Measurements from ENCODE around the gene PDE6D.
"Not testable (repeated sequence)": the region's sequence is repeated elsewhere in the genome, so short reads cannot be mapped to it uniquely, and the experiment has no call there.

Gene PDE6D

GRCh38 chr2:231715499-231715837, 65.6 kb downstream of the PDE6D start:
- Histone ChIP-seq H3K27ac (ENCODE audit: low read length) (no peak overlapping the region), H3K36me3 (ENCODE audit: insufficient read depth, low read depth, low read length) (peaks cover 32% of the 10 kb centered on the region), H3K4me1 (ENCODE audit: insufficient read depth, low read length) (peaks cover 8% of the 10 kb centered on the region; the same call in 1 of the 2 replicates), H3K27me3 (ENCODE audit: insufficient read depth, low read length) (no peaks in the 10 kb centered on the region), H3K9me3 (ENCODE audit: insufficient read depth, low read depth, low read length) (no peaks in the 10 kb centered on the region), H3K9ac (ENCODE audit: low read depth, low read length) (no peak overlapping the region), H3K4me3 (ENCODE audit: low read length) (no peak overlapping the region)

DNA sequence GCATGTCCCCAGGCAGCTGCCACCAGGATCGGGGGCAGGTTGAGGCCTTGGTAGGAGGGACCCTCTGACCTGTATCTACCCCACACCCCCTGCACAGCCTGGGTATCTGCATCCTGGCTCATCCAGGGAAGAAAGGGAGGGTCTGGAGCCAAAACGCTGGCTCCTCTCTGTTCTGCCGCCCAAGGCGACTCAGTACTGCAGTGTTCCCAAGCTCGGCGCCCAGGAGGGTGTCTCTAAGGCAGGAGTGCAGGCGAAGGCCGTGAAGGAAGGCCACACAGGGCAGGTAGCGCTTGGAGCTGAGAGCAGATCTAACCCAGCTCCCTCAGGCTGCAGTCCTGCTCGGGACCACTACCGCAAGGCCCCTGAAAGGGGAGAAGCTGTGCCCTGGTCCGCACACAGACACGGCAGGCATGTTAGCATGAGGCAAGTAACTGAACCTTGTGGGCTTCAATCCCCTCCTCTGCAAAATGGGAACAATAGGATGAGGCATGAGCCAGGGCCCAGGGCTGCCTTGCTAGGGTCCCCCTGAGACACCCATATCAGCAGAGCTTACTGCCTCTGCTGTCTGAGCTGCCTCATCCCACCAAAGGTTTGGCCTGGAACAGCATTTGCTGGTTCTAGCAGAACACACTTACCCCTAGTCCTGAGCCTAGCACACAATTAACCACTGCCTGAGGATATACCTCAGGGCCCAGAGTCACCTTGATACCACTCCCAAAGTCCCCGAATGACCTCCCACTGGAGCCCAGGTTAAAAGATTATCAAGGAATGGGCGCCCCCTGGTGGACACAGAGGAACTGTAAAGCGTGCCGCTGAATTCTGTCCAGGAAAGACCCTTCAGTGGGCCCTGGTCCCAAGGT, 66.2 kb downstream of the PDE6D start:
- Histone ChIP-seq H3K36me3 (ENCODE audit: insufficient read depth, low read depth, low read length) (peaks cover 34% of the 10 kb centered on the region), H3K27me3 (ENCODE audit: insufficient read depth, low read length) (no peaks in the 10 kb centered on the region), H3K9ac (ENCODE audit: low read depth, low read length) (peak overlapping the region; percentile 14; the same call in 1 of the 2 replicates), H3K27ac (ENCODE audit: low read length) (peak overlapping the region; percentile 11), H3K9me3 (ENCODE audit: insufficient read depth, low read depth, low read length) (no peaks in the 10 kb centered on the region), H3K4me3 (ENCODE audit: low read length) (no peak overlapping the region), H3K4me1 (ENCODE audit: insufficient read depth, low read length) (peaks cover 8% of the 10 kb centered on the region; the same call in 1 of the 2 replicates)

GRCh38 chr2:231713730-231714638, 67.1 kb downstream of the PDE6D start:
- peak overlapping the region; percentile 8; the same call in 1 of the 2 replicates for H3K4me3 ChIP-seq (ENCODE audit: low read length)
- no peaks in the 10 kb centered on the region for H3K27me3 ChIP-seq (ENCODE audit: insufficient read depth, low read length)
- peaks cover 41% of the 10 kb centered on the region for H3K36me3 ChIP-seq (ENCODE audit: insufficient read depth, low read depth, low read length)
- peak overlapping the region; percentile 11 for H3K27ac ChIP-seq (ENCODE audit: low read length)
- no peaks in the 10 kb centered on the region for H3K9me3 ChIP-seq (ENCODE audit: insufficient read depth, low read depth, low read length)
- peaks cover 8% of the 10 kb centered on the region; the same call in 1 of the 2 replicates for H3K4me1 ChIP-seq (ENCODE audit: insufficient read depth, low read length)
- peak overlapping the region; percentile 14; the same call in 1 of the 2 replicates for H3K9ac ChIP-seq (ENCODE audit: low read depth, low read length)

GRCh38 chr2:231713406-231713729, 67.7 kb downstream of the PDE6D start:
- Histone ChIP-seq H3K36me3 (ENCODE audit: insufficient read depth, low read depth, low read length) (peaks cover 41% of the 10 kb centered on the region), H3K4me3 (ENCODE audit: low read length) (peak overlapping the region; percentile 8; the same call in 1 of the 2 replicates)
- not testable (repeated sequence) for H3K9me3 ChIP-seq (ENCODE audit: insufficient read depth, low read depth, low read length); H3K27me3 ChIP-seq (ENCODE audit: insufficient read depth, low read length); H3K9ac ChIP-seq (ENCODE audit: low read depth, low read length); H3K4me1 ChIP-seq (ENCODE audit: insufficient read depth, low read length); H3K27ac ChIP-seq (ENCODE audit: low read length)

DNA sequence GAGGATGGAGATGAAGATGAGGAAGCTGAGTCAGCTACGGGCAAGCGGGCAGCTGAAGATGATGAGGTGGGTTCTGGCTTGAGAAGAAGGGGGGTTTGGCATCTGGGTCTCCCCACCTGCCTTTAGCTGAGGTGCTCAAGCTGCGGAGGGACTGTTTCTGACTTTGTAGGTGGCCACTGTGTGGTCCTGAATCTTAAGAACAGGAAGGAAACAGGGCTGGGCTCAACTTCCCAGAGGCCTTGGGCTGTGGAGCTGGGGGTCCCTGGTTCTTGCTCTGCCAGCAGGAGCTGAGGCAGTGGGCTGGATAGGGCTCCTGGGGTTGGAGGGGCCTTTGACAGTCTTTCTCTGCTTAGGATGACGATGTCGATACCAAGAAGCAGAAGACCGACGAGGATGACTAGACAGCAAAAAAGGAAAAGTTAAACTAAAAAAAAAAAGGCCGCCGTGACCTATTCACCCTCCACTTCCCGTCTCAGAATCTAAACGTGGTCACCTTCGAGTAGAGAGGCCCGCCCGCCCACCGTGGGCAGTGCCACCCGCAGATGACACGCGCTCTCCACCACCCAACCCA, 68.5 kb downstream of the PDE6D start:
- Histone ChIP-seq H3K36me3 (ENCODE audit: insufficient read depth, low read depth, low read length) (peaks cover 41% of the 10 kb centered on the region), H3K9ac (ENCODE audit: low read depth, low read length) (peak overlapping the region; percentile 99; the same call in 1 of the 2 replicates), H3K4me3 (ENCODE audit: low read length) (peak overlapping the region; percentile 97)
- not testable (repeated sequence) for H3K9me3 ChIP-seq (ENCODE audit: insufficient read depth, low read depth, low read length); H3K27ac ChIP-seq (ENCODE audit: low read length); H3K4me1 ChIP-seq (ENCODE audit: insufficient read depth, low read length); H3K27me3 ChIP-seq (ENCODE audit: insufficient read depth, low read length)

GRCh38 chr2:231711677-231712450, 69.2 kb downstream of the PDE6D start:
- peaks cover 41% of the 10 kb centered on the region for H3K36me3 ChIP-seq (ENCODE audit: insufficient read depth, low read depth, low read length)
- no peaks in the 10 kb centered on the region for H3K27me3 ChIP-seq (ENCODE audit: insufficient read depth, low read length)
- peak overlapping the region; percentile 97 for H3K4me3 ChIP-seq (ENCODE audit: low read length)
- no peak overlapping the region for H3K27ac ChIP-seq (ENCODE audit: low read length)
- peak overlapping the region; percentile 99 for H3K9ac ChIP-seq (ENCODE audit: low read depth, low read length)
- H3K9me3 ChIP-seq (ENCODE audit: insufficient read depth, low read depth, low read length), result no peaks in the 10 kb centered on the region
- peaks cover 8% of the 10 kb centered on the region; the same call in 1 of the 2 replicates for H3K4me1 ChIP-seq (ENCODE audit: insufficient read depth, low read length)

DNA sequence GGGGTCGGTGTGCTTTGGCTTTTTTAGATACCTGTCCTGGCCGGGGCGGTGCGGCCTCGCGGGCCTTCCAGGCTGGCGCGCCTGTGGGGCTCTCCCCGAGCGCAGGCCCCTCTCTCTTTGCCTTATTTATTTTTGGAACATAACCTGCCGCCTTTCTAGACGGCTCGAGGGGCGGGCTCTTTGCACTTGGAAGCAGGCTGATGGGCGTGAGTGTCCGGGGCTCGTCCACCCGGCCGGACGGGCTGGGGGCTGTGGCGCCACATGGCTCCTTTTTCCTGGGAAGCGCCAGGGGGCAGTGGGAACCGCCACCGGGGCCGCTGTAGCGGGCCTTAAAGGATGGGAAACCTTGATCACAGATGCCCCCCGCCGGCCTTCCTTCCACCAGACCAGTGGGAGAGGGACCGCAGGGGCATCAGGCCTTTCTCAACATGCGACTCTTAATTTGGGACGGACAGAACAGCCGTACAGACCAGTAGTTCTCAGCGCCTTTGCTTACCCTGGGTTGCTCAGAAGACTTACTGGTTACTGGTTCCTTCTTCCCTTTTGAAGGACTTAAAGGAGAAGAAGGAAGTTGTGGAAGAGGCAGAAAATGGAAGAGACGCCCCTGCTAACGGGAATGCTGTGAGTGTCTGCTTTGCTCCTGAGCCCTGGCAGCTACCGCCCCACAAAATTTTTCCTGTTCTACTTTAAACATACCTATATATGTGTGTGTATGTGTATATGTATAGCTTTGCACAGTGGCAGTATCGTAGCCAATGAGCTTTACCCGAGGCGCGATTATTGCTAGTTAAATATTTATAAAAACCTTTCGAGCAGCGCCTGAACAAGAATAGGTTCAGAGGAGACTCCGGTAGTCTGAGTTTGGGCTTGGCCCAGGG, 70.0 kb downstream of the PDE6D start:
- H3K4me3 ChIP-seq (ENCODE audit: low read length), result peak overlapping the region; percentile 97
- H3K4me1 ChIP-seq (ENCODE audit: insufficient read depth, low read length), result peaks cover 8% of the 10 kb centered on the region; the same call in 1 of the 2 replicates
- peak overlapping the region; percentile 99 for H3K9ac ChIP-seq (ENCODE audit: low read depth, low read length)
- H3K27ac ChIP-seq (ENCODE audit: low read length), result no peak overlapping the region
- H3K36me3 ChIP-seq (ENCODE audit: insufficient read depth, low read depth, low read length), result peaks cover 41% of the 10 kb centered on the region
- H3K27me3 ChIP-seq (ENCODE audit: insufficient read depth, low read length), result no peaks in the 10 kb centered on the region
- H3K9me3 ChIP-seq (ENCODE audit: insufficient read depth, low read depth, low read length), result no peaks in the 10 kb centered on the region

- peak overlapping the region; percentile 82 for H3K27ac ChIP-seq (ENCODE audit: low read length)
- H3K9me3 ChIP-seq (ENCODE audit: insufficient read depth, low read depth, low read length), result no peaks in the 10 kb centered on the region
- H3K36me3 ChIP-seq (ENCODE audit: insufficient read depth, low read depth, low read length), result peaks cover 41% of the 10 kb centered on the region
- peak overlapping the region; percentile 99 for H3K9ac ChIP-seq (ENCODE audit: low read depth, low read length)
- no peaks in the 10 kb centered on the region for H3K27me3 ChIP-seq (ENCODE audit: insufficient read depth, low read length)
- peaks cover 10% of the 10 kb centered on the region; the same call in 1 of the 2 replicates for H3K4me1 ChIP-seq (ENCODE audit: insufficient read depth, low read length)
- peak overlapping the region; percentile 97 for H3K4me3 ChIP-seq (ENCODE audit: low read length)
These were observed 70.9 kb downstream of the PDE6D start for GRCh38 chr2:231709981-231710798.

- Histone ChIP-seq H3K9me3 (ENCODE audit: insufficient read depth, low read depth, low read length) (no peaks in the 10 kb centered on the region), H3K27me3 (ENCODE audit: insufficient read depth, low read length) (no peaks in the 10 kb centered on the region), H3K36me3 (ENCODE audit: insufficient read depth, low read depth, low read length) (peaks cover 41% of the 10 kb centered on the region), H3K27ac (ENCODE audit: low read length) (peak overlapping the region; percentile 82), H3K4me1 (ENCODE audit: insufficient read depth, low read length) (peaks cover 10% of the 10 kb centered on the region; the same call in 1 of the 2 replicates), H3K4me3 (ENCODE audit: low read length) (peak overlapping the region; percentile 97), H3K9ac (ENCODE audit: low read depth, low read length) (peak overlapping the region; percentile 99)
These were observed 71.5 kb downstream of the PDE6D start for GRCh38 chr2:231709636-231709980.
